Pancreas (tissue), 10 donors: ENCODE results near the gene WDR27. TPM values are rescaled to one million over a fixed set of nuclear protein-coding genes. Genes with fewer than 3 reads are reported as not detected.

Experiments used
- ATAC-seq, 4 donors: fragments of 200-7000 bp; cut with Tn5 transposase; one replicate each; pipeline versions ENCODE4 v1.8.0 to v1.9.1; 2020; ENCODE audit warnings: mild to moderate bottlenecking in 4 of 4, moderate library complexity in 4 of 4
- DNase-seq, 6 donors: peaks; one replicate each; pipeline ENCODE4 v3.0.0-alpha.2; 2020
- FAIRE-seq: peaks from 2 replicates; lab custom pipeline; 2012; peaks lifted over from hg19 to GRCh38; lab: Jason Lieb, UNC
- H3K27ac ChIP-seq, 4 donors: fragments of 200-600 bp; sonication (generic); 1 replicate in 3 of 4; 2 replicates in 1 of 4; pipeline versions ENCODE4 v1.5.0 to v1.8.0; 2020
- H3K27me3 ChIP-seq, 4 donors: fragments of 200-600 bp; one replicate each; pipeline ENCODE4 v1.8.0; 2021
- H3K36me3 ChIP-seq, 3 donors: fragments of 200-600 bp; sonication (generic) in 1 of 3; one replicate each; pipeline versions ENCODE4 v1.5.0 to v1.8.0; 2020 to 2021
- H3K4me1 ChIP-seq, 3 donors: fragments of 200-600 bp; one replicate each; pipeline ENCODE4 v1.8.0; 2021
- H3K4me3 ChIP-seq, 4 donors: fragments of 200-600 bp; sonication (generic) in 2 of 4; one replicate each; pipeline versions ENCODE4 v1.5.0 to v1.8.0; 2020 to 2021
- H3K9me3 ChIP-seq, 4 donors: fragments of 200-600 bp; one replicate each; pipeline ENCODE4 v1.8.0; 2021
- WGBS, 2 donors: extraction: QIAGEN DNeasy Blood & Tissue Kit; methylation state at CpG; one replicate each; pipeline ENCODE4 v1.1.7; 2013; 5-methylcytosine and 5-hydroxymethylcytosine counted together
- intact Hi-C, 3 donors: fragments of 100-400 bp; cut with DNase I; formaldehyde crosslinking; loops; one replicate each; pipeline versions ENCODE4 v1.11.1 to v1.14.2; 2022
- polyA plus RNA-seq, 2 donors: library from polyadenylated mRNA; stranded (reverse); fragments of 200-250 nt; gene quantifications; one replicate each; pipeline ENCODE4 v1.2.3, GENCODE V29; 2013
- total RNA-seq, 6 donors: library from RNA; stranded (reverse); fragmentation: NEBNext Ultra II Directional in 4 of 6; extraction: Animal tissue kit (Norgen Biotek cat#: 25700) in 4 of 6; gene quantifications; one replicate each; pipeline versions ENCODE4 v1.2.1 to v1.2.4, GENCODE V29; 2021 to 2023
- TF ChIP-seq, protein P1 (sequence below), 4 donors: fragments of 200-600 bp; sonication (generic) in 3 of 4; IDR thresholded peaks; one replicate each; pipeline versions ENCODE4 v1.5.0 to v1.8.0; 2021; ENCODE audit warnings: antibody characterized with exemption in 4 of 4
- donor health status: healthy with polysubstance abuse.
- donor health status: DM: no; HTN: no; CAD: no; lungs with moderate emphysema.
- donor health status: DM: no; HTN: no; CAD: no.
- donor health status: control.
- donor health status: control.
- donor health status: Bipolar disorder and iron deficiency.
- donor health status: DM: yes; HTN: yes; CAD: no.
- donor health status: DM: no; HTN: no; CAD: no.
- donor health status: DM: no; HTN: no; CAD: no.
- donor health status: DM: yes; HTN: yes; CAD: no.

The WDR27 gene
- total and polyA plus RNA-seq, 8 donors, result 9.6 to 43.1 (median 16.4) TPM

GRCh38 chr6:169452869-169453620 is 248.8 kb downstream of the WDR27 start:
- no peak overlapping the region for H3K4me3 ChIP-seq
- 84 to 91% methylated on average over 11 of the region's 11 CpGs for WGBS, 2 donors
- no peak for ATAC-seq

GRCh38 chr6:169452117-169452868 is 249.5 kb downstream of the WDR27 start:
- 80 to 89% methylated on average over 36 of the region's 36 CpGs for WGBS, 2 donors
- FAIRE-seq (no peak), DNase-seq (no peak), ATAC-seq (peak in 3 of 4 donors; percentile 57 to 79 (median 60))
- Histone ChIP-seq H3K9me3 (no peaks in the 10 kb centered on the region), H3K4me3 (no peak overlapping the region), H3K27me3 (no peaks in the 10 kb centered on the region), H3K36me3 (no peaks in the 10 kb centered on the region), H3K4me1 (no peaks in the 10 kb centered on the region), H3K27ac (no peak overlapping the region)
- intact Hi-C loops, result no loop called here
- TF ChIP-seq, protein P1, sequence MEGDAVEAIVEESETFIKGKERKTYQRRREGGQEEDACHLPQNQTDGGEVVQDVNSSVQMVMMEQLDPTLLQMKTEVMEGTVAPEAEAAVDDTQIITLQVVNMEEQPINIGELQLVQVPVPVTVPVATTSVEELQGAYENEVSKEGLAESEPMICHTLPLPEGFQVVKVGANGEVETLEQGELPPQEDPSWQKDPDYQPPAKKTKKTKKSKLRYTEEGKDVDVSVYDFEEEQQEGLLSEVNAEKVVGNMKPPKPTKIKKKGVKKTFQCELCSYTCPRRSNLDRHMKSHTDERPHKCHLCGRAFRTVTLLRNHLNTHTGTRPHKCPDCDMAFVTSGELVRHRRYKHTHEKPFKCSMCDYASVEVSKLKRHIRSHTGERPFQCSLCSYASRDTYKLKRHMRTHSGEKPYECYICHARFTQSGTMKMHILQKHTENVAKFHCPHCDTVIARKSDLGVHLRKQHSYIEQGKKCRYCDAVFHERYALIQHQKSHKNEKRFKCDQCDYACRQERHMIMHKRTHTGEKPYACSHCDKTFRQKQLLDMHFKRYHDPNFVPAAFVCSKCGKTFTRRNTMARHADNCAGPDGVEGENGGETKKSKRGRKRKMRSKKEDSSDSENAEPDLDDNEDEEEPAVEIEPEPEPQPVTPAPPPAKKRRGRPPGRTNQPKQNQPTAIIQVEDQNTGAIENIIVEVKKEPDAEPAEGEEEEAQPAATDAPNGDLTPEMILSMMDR (IDR thresholded peaks at IDR 0.05), result no peak

More at GRCh38 chr6:169452869-169453620, 248.8 kb downstream of the WDR27 start:
- TF ChIP-seq, protein P1 (IDR thresholded peaks at IDR 0.05), result no peak
- no peaks in the 10 kb centered on the region for H3K9me3 ChIP-seq
- no peaks in the 10 kb centered on the region for H3K4me1 ChIP-seq
- no peak for FAIRE-seq
- H3K27ac ChIP-seq, result no peak overlapping the region
- intact Hi-C loops, result no loop called here
- DNase-seq, result no peak
- no peaks in the 10 kb centered on the region for H3K36me3 ChIP-seq
- H3K27me3 ChIP-seq, result no peaks in the 10 kb centered on the region

GRCh38 chr6:169451065-169451838 is 250.6 kb downstream of the WDR27 start:
- FAIRE-seq, result no peak
- no peaks in the 10 kb centered on the region for H3K4me1 ChIP-seq
- TF ChIP-seq, protein P1 (IDR thresholded peaks at IDR 0.05), result no peak
- intact Hi-C loops, result no loop called here
- no peaks in the 10 kb centered on the region for H3K9me3 ChIP-seq
- ATAC-seq, result no peak
- no peaks in the 10 kb centered on the region for H3K36me3 ChIP-seq
- no peak for DNase-seq
- H3K4me3 ChIP-seq, result no peak overlapping the region
- H3K27ac ChIP-seq, result no peak overlapping the region
- no peaks in the 10 kb centered on the region for H3K27me3 ChIP-seq
- 78 to 86% methylated on average over 14 of the region's 14 CpGs for WGBS, 2 donors

- TF ChIP-seq, protein P1 (IDR thresholded peaks at IDR 0.05), result no peak
- ATAC-seq, result no peak
- H3K36me3 ChIP-seq, result no peaks in the 10 kb centered on the region
- H3K27me3 ChIP-seq, result no peaks in the 10 kb centered on the region
- FAIRE-seq, result no peak
- DNase-seq, result no peak
- H3K4me1 ChIP-seq, result no peaks in the 10 kb centered on the region
- H3K9me3 ChIP-seq, result no peaks in the 10 kb centered on the region
- 81 to 89% methylated on average over 12 of the region's 12 CpGs for WGBS, 2 donors
- H3K27ac ChIP-seq, result no peak overlapping the region
- intact Hi-C loops, result no loop called here
- H3K4me3 ChIP-seq, result no peak overlapping the region
Measured at GRCh38 chr6:169450097-169450496, 251.7 kb downstream of the WDR27 start.
